CD14-positive monocyte (primary cell): ENCODE measurements around the gene RASD1. TPM values are rescaled to one million over a fixed set of nuclear protein-coding genes. Genes with fewer than 3 reads are reported as not detected.

Experiments
- DNase-seq, 3 donors: peaks; one replicate each; pipeline ENCODE4 v3.0.0-alpha.2; 2011 to 2022
- H2AFZ ChIP-seq: 2 replicates; pipeline ENCODE4 v1.6.0; 2012; ENCODE audit warnings: mild to moderate bottlenecking, low read depth, low read length, inconsistent platforms; ENCODE audit not compliant: insufficient read depth, poor library complexity, severe bottlenecking
- H3K27ac ChIP-seq, 2 donors: 1 replicate in 1 of 2; 2 replicates in 1 of 2; pipeline ENCODE4 v1.5.1; 2012 to 2013; ENCODE audit warnings: low read length in 2 of 2, control low read depth in 1 of 2, inconsistent platforms in 1 of 2, low read depth in 1 of 2, mild to moderate bottlenecking in 1 of 2
- H3K27me3 ChIP-seq, 2 donors: one replicate each; pipeline versions ENCODE4 v1.6.0 to v1.6.1; 2011 to 2013; ENCODE audit warnings: low read length in 2 of 2; ENCODE audit not compliant: control insufficient read depth in 2 of 2, insufficient read depth in 2 of 2
- H3K36me3 ChIP-seq, 2 donors: replicated peaks in 1 of 2; 1 replicate in 1 of 2; 2 replicates in 1 of 2; pipeline versions ENCODE4 v1.5.1 to v1.6.1; 2012 to 2013; ENCODE audit warnings: low read length in 2 of 2, control low read depth in 1 of 2, inconsistent platforms in 1 of 2, mild to moderate bottlenecking in 1 of 2; ENCODE audit not compliant: insufficient read depth in 2 of 2, control insufficient read depth in 1 of 2
- H3K4me1 ChIP-seq, 2 donors: 1 replicate in 1 of 2; 2 replicates in 1 of 2; pipeline versions ENCODE4 v1.5.1 to v1.6.1; 2012 to 2013; ENCODE audit warnings: low read length in 2 of 2, control low read depth in 1 of 2, inconsistent platforms in 1 of 2, mild to moderate bottlenecking in 1 of 2, moderate library complexity in 1 of 2; ENCODE audit not compliant: insufficient read depth in 2 of 2, control insufficient read depth in 1 of 2
- H3K4me2 ChIP-seq: replicated peaks from 2 replicates; pipeline ENCODE3; 2012; ENCODE audit warnings: low read length, moderate library complexity, mild to moderate bottlenecking; ENCODE audit not compliant: poor library complexity, severe bottlenecking; ENCODE audit errors: extremely low read depth
- H3K4me3 ChIP-seq, 3 experiments: fragments of 200-600 bp in 1 of 3; sonication (generic) in 1 of 3; replicated peaks in 1 of 3; 1 replicate in 2 of 3; 2 replicates in 1 of 3; pipeline ENCODE4 v1.5.1; 2011 to 2013; ENCODE audit warnings: low read length in 3 of 3, mild to moderate bottlenecking in 3 of 3, control low read depth in 2 of 3, low read depth in 2 of 3, inconsistent platforms in 1 of 3, moderate library complexity in 1 of 3
- H3K79me2 ChIP-seq: 2 replicates; pipeline ENCODE4 v1.6.0; 2012; ENCODE audit warnings: mild to moderate bottlenecking, control low read depth, inconsistent platforms, low read length, moderate library complexity; ENCODE audit not compliant: insufficient read depth
- H3K9ac ChIP-seq: 2 replicates; pipeline ENCODE4 v1.6.0; 2017; ENCODE audit warnings: low read length, mild to moderate bottlenecking; ENCODE audit not compliant: insufficient read depth, poor library complexity, severe bottlenecking
- H3K9me3 ChIP-seq, 2 donors: replicated peaks in 1 of 2; 1 replicate in 1 of 2; 2 replicates in 1 of 2; pipeline versions ENCODE4 v1.5.1 to v1.6.1; 2012 to 2013; ENCODE audit warnings: low read length in 2 of 2, control low read depth in 1 of 2; ENCODE audit not compliant: control insufficient read depth in 1 of 2, insufficient read depth in 1 of 2
- H4K20me1 ChIP-seq: 2 replicates; pipeline ENCODE4 v1.6.0; 2012; ENCODE audit warnings: mild to moderate bottlenecking, low read length, control low read depth, moderate library complexity; ENCODE audit not compliant: insufficient read depth
- H3K27ac Mint-ChIP-seq, 7 donors: one replicate each; pipeline ENCODE4 v1.8.0; 2020; ENCODE audit warnings: mild to moderate bottlenecking in 7 of 7, mixed read lengths in 7 of 7, moderate library complexity in 6 of 7, inconsistent platforms in 2 of 7
- H3K27me3 Mint-ChIP-seq, 3 donors: one replicate each; pipeline ENCODE4 v1.8.0; 2021 to 2022; ENCODE audit warnings: low read depth in 3 of 3, mild to moderate bottlenecking in 3 of 3, mixed read lengths in 3 of 3, moderate library complexity in 3 of 3, inconsistent platforms in 1 of 3
- H3K36me3 Mint-ChIP-seq, 2 donors: one replicate each; pipeline ENCODE4 v1.8.0; 2020; ENCODE audit warnings: mixed read lengths in 2 of 2, inconsistent platforms in 1 of 2, mild to moderate bottlenecking in 1 of 2
- H3K4me1 Mint-ChIP-seq: one replicate; pipeline ENCODE4 v1.8.0; 2020; ENCODE audit warnings: mild to moderate bottlenecking, mixed read lengths
- H3K4me3 Mint-ChIP-seq, 2 donors: one replicate each; pipeline ENCODE4 v1.8.0; 2020; ENCODE audit warnings: mild to moderate bottlenecking in 2 of 2, mixed read lengths in 2 of 2, moderate library complexity in 1 of 2
- H3K9me3 Mint-ChIP-seq, 7 donors: one replicate each; pipeline ENCODE4 v1.8.0; 2020 to 2022; ENCODE audit warnings: mixed read lengths in 7 of 7, mild to moderate bottlenecking in 6 of 7, moderate library complexity in 6 of 7, inconsistent platforms in 2 of 7
- CTCF ChIP-seq: fragments of 200-600 bp; IDR thresholded peaks from one replicate; pipeline ENCODE4 v1.8.0; 2022; ENCODE audit warnings: antibody characterized with exemption, mild to moderate bottlenecking
- WGBS: methylation state at CpG from one replicate; pipeline ENCODE4 v1.1.5; 2013; ENCODE audit warnings: missing lambda C conversion rate; ENCODE audit not compliant: insufficient coverage; 5-methylcytosine and 5-hydroxymethylcytosine counted together
- intact Hi-C, 2 donors: fragments of 100-400 bp; cut with micrococcal nuclease; formaldehyde crosslinking; loops; one replicate each; pipeline versions ENCODE4 v1.15.0 to v1.15.1; 2023
- polyA plus RNA-seq, 3 donors: library from polyadenylated mRNA; depleted of rRNA in 1 of 3; unstranded in 2 of 3; stranded (reverse) in 1 of 3; fragments of 300-500 nt in 2 of 3; fragments of >200 nt in 1 of 3; fragmentation: Illumina TruSeq in 2 of 3; gene quantifications; 1 replicate in 2 of 3; 2 replicates in 1 of 3; pipeline ENCODE4 v1.2.3, GENCODE V29; 2012 to 2021

The RASD1 gene
- polyA plus RNA-seq, 3 donors, result 0.88 to 12.4 (median 1.3) TPM

DNA sequence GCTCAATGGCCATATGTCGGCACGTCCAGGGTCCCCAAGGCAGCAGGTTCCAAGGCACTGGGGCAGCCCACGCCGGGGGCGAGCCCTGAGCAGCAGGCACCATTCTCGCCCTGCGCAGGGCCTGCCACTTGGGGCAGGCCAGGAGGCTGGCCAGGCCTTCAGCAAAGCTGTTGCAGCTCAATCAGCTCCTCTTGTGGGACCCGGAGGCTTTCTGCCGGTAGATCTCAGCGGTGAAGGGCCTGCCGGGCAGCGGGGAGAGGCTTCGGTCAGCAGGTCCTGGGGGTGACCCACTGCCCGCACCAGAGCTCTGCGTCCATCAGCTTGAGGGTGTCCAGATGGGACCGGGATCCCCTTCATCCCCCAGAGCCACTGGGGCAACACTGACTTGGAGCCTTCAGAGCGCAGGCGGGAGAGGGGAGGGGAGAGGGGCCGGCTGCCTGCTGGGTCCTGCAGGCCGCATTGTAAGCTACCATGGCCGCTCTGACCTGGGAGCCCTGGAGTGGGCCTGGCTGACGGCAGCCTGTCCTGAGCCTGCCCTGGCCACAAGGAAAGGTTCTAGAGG is 9.5 kb upstream of the RASD1 start:
- H4K20me1 ChIP-seq, result no peaks in the 10 kb centered on the region
- Mint-ChIP-seq H3K9me3 (no peaks in the 10 kb centered on the region), H3K36me3 (peaks cover 0 to 3% of the 10 kb centered on the region in 2 donors), H3K27me3 (peaks cover 1 to 3% (median 2%) of the 10 kb centered on the region in 3 donors), H3K4me1 (peaks cover 1% of the 10 kb centered on the region), H3K4me3 (no peak overlapping the region), H3K27ac (no peak overlapping the region)
- no peak for TF ChIP-seq CTCF
- WGBS, result 93% methylated on average over 19 of the region's 22 CpGs
- DNase-seq, result no peak
- no peaks in the 10 kb centered on the region for H3K27me3 ChIP-seq
- no peak overlapping the region for H3K9ac ChIP-seq
- H3K4me1 ChIP-seq, result no peaks in the 10 kb centered on the region
- no peaks in the 10 kb centered on the region for H3K9me3 ChIP-seq
- H3K4me3 ChIP-seq, result no peak overlapping the region
- H3K4me2 ChIP-seq, result no peak overlapping the region
- H3K79me2 ChIP-seq, result no peaks in the 10 kb centered on the region
- H3K27ac ChIP-seq, result no peak overlapping the region
- intact Hi-C loops, result no loop called here
- H2AFZ ChIP-seq, result no peak overlapping the region
- H3K36me3 ChIP-seq, result no peaks in the 10 kb centered on the region

GRCh38 chr17:17505151-17505550 is 9.0 kb upstream of the RASD1 start:
- no peaks in the 10 kb centered on the region for H3K4me1 ChIP-seq
- Mint-ChIP-seq H3K9me3 (no peaks in the 10 kb centered on the region), H3K4me3 (no peak overlapping the region), H3K27me3 (peaks cover 2 to 3% (median 2%) of the 10 kb centered on the region in 3 donors), H3K36me3 (peaks cover 0 to 3% of the 10 kb centered on the region in 2 donors), H3K4me1 (no peaks in the 10 kb centered on the region), H3K27ac (no peak overlapping the region)
- H3K9ac ChIP-seq, result no peak overlapping the region
- H3K4me2 ChIP-seq, result no peak overlapping the region
- H3K36me3 ChIP-seq, result no peaks in the 10 kb centered on the region
- intact Hi-C loops, result no loop called here
- 83% methylated on average over 1 of the region's 5 CpGs for WGBS
- H2AFZ ChIP-seq, result no peak overlapping the region
- no peaks in the 10 kb centered on the region for H4K20me1 ChIP-seq
- no peaks in the 10 kb centered on the region for H3K27me3 ChIP-seq
- H3K9me3 ChIP-seq, result no peaks in the 10 kb centered on the region
- DNase-seq, result no peak
- H3K27ac ChIP-seq, result no peak overlapping the region
- H3K4me3 ChIP-seq, result no peak overlapping the region
- no peaks in the 10 kb centered on the region for H3K79me2 ChIP-seq
- no peak for TF ChIP-seq CTCF
